SK-N-MC (cell line): Measurements from ENCODE around the gene KDM7A.

Experiments used
- DNase-seq: peaks from one replicate; pipeline ENCODE4 v3.0.0-alpha.2; 2011; ENCODE audit warnings: low read depth, low spot score
- H3K27ac ChIP-seq: fragments of 200-600 bp; sonication (generic); 2 replicates; pipeline ENCODE4 v1.5.1; 2016; ENCODE audit warnings: mixed run types
- H3K36me3 ChIP-seq: fragments of 200-600 bp; sonication (generic); 2 replicates; pipeline ENCODE4 v1.6.1; 2017; ENCODE audit warnings: antibody characterized with exemption, low read length, mixed read lengths; ENCODE audit not compliant: insufficient read depth
- H3K4me3 ChIP-seq: fragments of 200-600 bp; sonication (generic); 2 replicates; pipeline ENCODE4 v1.5.1; 2016
- H3K9ac ChIP-seq: fragments of 200-600 bp; sonication (generic); 2 replicates; pipeline ENCODE4 v1.8.0; 2017; ENCODE audit warnings: mixed run types, mixed read lengths; ENCODE audit not compliant: insufficient read length
- H3K9me3 ChIP-seq: fragments of 200-600 bp; sonication (generic); 2 replicates; pipeline ENCODE4 v1.6.1; 2017; ENCODE audit warnings: low read depth, mild to moderate bottlenecking, antibody characterized with exemption, low read length, moderate library complexity, mixed read lengths
- EZH2 ChIP-seq: fragments of 200-600 bp; sonication (generic); IDR thresholded peaks from one replicate; pipeline ENCODE4 v1.6.1; 2017; ENCODE audit warnings: antibody characterized with exemption
- FOXP2 ChIP-seq: optimal IDR thresholded peaks from 2 replicates; pipeline ENCODE3; 2011; ENCODE audit warnings: mild to moderate bottlenecking, moderate library complexity; ENCODE audit not compliant: insufficient read depth; ENCODE audit errors: extremely low read length, control extremely low read depth
- POLR2AphosphoS5 ChIP-seq: IDR thresholded peaks from 2 replicates; pipeline ENCODE4 v1.6.1; 2012; ENCODE audit warnings: mild to moderate bottlenecking, low read depth, low read length, borderline replicate concordance

Gene KDM7A

DNA sequence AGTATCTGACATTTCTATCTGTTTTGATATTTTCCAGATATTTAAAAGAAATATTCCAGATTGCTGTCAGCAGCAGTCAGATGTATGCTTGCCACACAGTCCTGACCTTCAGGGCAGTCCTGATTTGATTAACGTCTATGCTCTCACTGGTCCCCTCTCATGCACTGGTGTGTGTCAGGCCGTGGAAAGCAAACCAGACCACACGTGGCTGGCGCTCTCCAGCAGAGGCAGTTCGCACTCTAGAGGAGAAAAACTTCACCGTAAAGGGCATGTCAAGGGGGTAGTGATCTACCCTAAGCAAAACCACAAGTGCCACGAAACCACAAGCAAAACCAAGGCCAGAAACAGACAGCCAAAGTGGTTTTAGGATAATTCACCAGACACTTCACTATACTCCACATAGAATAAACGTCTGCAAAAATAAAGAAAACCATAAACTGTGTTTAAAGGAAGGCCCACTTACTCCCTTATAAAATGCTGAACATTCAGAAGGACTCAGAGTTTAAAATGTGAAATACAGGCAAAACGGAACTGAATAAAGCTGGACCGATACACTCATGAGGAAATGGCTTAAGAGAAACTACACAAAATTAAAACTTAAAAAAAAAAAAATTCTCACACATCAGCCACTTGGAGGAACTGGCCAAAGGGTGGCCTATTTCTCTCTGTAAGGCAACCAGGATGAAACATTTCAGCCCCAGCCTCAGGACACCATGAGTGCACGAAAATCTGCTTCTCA lies 140.4 kb downstream of the KDM7A start:
- DNase-seq = no peak
- no peak overlapping the region for H3K4me3 ChIP-seq
- no peaks in the 10 kb centered on the region for H3K9me3 ChIP-seq
- no peak overlapping the region for H3K27ac ChIP-seq
- no peaks in the 10 kb centered on the region for H3K36me3 ChIP-seq
- TF ChIP-seq EZH2 (no peak), POLR2AphosphoS5 (no peak), FOXP2 (no peak)
- no peak overlapping the region for H3K9ac ChIP-seq

DNA sequence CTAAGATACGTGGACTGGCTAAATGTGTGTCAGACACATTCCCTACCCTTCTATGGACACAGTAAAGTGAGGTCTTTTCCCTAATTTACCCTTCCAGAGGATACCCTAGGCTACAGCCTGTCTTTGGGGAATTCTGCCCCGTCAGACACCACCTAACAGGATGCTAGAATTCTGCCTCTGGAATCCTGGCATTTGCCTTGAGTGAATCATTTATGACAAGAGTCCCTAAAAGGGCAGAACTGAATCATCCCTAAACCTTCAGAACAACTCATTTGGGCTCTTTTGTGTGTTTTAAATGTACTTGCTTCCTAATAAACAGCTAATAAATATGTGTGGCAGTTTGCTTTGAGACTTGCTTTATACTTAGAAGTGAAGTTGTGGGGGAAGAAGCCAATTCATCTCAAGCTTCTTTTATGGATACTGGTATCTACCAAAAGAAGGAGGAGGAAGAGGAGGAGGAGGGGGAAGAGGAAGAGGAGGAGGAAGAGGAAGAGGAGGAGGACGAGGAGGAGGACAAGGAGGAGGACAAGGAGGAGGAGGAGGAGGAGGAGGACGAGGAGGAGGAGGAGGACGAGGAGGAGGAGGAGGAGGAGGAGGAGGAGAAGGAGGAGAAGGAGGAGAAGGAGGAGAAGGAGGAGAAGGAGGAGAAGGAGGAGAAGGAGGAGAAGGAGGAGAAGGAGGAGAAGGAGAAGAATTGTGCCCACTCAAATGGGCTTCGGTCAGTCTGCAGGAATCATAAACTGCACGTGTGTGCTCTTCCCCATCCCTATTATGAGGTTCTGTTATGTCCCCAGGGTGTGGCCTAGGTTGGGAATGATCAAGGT lies 141.2 kb downstream of the KDM7A start:
- no peak overlapping the region for H3K4me3 ChIP-seq
- H3K9me3 ChIP-seq = no peaks in the 10 kb centered on the region
- no peak for DNase-seq
- H3K9ac ChIP-seq = no peak overlapping the region
- TF ChIP-seq POLR2AphosphoS5 (no peak), FOXP2 (no peak), EZH2 (no peak)
- no peaks in the 10 kb centered on the region for H3K36me3 ChIP-seq
- no peak overlapping the region for H3K27ac ChIP-seq
